ENCODE results near the gene PDZD2. TPM values are rescaled to one million over a fixed set of nuclear protein-coding genes. Genes with fewer than 3 reads are reported as not detected.

The PDZD2 gene
- total RNA-seq, 1 experiment from 2014 or later, result 0.37 TPM

- POLR2A ChIA-PET, result no interaction called here
- TF ChIP-seq SRF (IDR thresholded peaks at IDR 0.05; ENCODE audit: low read depth) (no peak), YY1 (IDR thresholded peaks at IDR 0.05; ENCODE audit: extremely low read depth, insufficient replicate concordance, low read depth, low read length) (no peak), TCF7L2 (IDR thresholded peaks at IDR 0.05; ENCODE audit: borderline replicate concordance, extremely low read depth, insufficient read depth, insufficient read length) (no peak), SIN3A (IDR thresholded peaks at IDR 0.05; ENCODE audit: low read depth) (no peak), MAX (IDR thresholded peaks at IDR 0.05) (no peak), POLR2A (IDR thresholded peaks at IDR 0.05; ENCODE audit: borderline replicate concordance, extremely low read depth, insufficient read depth, insufficient read length) (no peak), CTCF (IDR thresholded peaks at IDR 0.05 in 2 of 3, conservative IDR thresholded peaks at IDR 0.05 in 1 of 3; ENCODE audit: borderline replicate concordance in 1 of 3, insufficient read depth in 1 of 3, low read depth in 2 of 3, low read length in 2 of 3) (no peak), ZFX (IDR thresholded peaks at IDR 0.05) (no peak), CEBPB (IDR thresholded peaks at IDR 0.05; ENCODE audit: low read depth) (no peak), JUND (IDR thresholded peaks at IDR 0.05) (no peak), CBX3 (IDR thresholded peaks at IDR 0.05; ENCODE audit: low read depth) (no peak), SP1 (IDR thresholded peaks at IDR 0.05; ENCODE audit: low read depth) (no peak), POLR2AphosphoS5 (IDR thresholded peaks at IDR 0.05; ENCODE audit: low read depth, low read length) (no peak), ZNF274 (IDR thresholded peaks at IDR 0.05; ENCODE audit: low read depth, low read length) (no peak), EZH2 (IDR thresholded peaks at IDR 0.05) (no peak), RAD21 (IDR thresholded peaks at IDR 0.05; ENCODE audit: low read depth) (no peak), ELF1 (IDR thresholded peaks at IDR 0.05; ENCODE audit: borderline replicate concordance, low read depth) (no peak)
- no peaks in the 10 kb centered on the region for H3K9me2 ChIP-seq (ENCODE audit: insufficient read depth)
- no peaks in the 10 kb centered on the region for H3K9me3 ChIP-seq (ENCODE audit: control insufficient read depth in 1 of 2, insufficient read depth in 1 of 2, low read depth in 1 of 2, low read length in 2 of 2)
- CTCF ChIA-PET, result no interaction called here
- H3K9ac ChIP-seq (ENCODE audit: low read length), result no peak overlapping the region
- DNase-seq (ENCODE audit: low read depth, low spot score) (no peak), ATAC-seq (no peak)
- intact Hi-C loops (cut with micrococcal nuclease), result no loop called here
- no peaks in the 10 kb centered on the region for H4K20me1 ChIP-seq (ENCODE audit: insufficient read depth)
- H3K4me2 ChIP-seq (ENCODE audit: low read length), result no peak overlapping the region
- no peaks in the 10 kb centered on the region for H3K4me1 ChIP-seq (ENCODE audit: control insufficient read depth in 1 of 2, insufficient read depth in 2 of 2, low read length in 2 of 2)
- H3K36me3 ChIP-seq (ENCODE audit: control insufficient read depth in 1 of 2, insufficient read depth in 2 of 2, low read length in 2 of 2), result peaks cover 17 to 18% of the 10 kb centered on the region in 2 experiments; a peak in 3 of 4 replicates
- no peaks in the 10 kb centered on the region for H3K27me3 ChIP-seq (ENCODE audit: insufficient read depth, low read length)
- no peak overlapping the region for H3K4me3 ChIP-seq (replicated peaks in 1 of 2; ENCODE audit: low read depth in 1 of 2, low read length in 2 of 2)
- RAD21 ChIA-PET (ENCODE audit: low non-redundant PET in 1 of 2, low total read pairs in 2 of 2, uncharacterized antibody in 2 of 2, unreplicated experiment in 2 of 2), result no interaction called here
- H3K27ac ChIP-seq (ENCODE audit: low read depth, low read length), result no peak overlapping the region
- H3K79me2 ChIP-seq (ENCODE audit: insufficient read depth, low read length), result no peaks in the 10 kb centered on the region; the same call in 1 of the 2 replicates
- H2AFZ ChIP-seq (ENCODE audit: low read depth, low read length, poor library complexity, severe bottlenecking), result no peak overlapping the region
- BruUV-seq (replicated peaks), result no TSS peak
Observed at GRCh38 chr5:32102254-32102986, 463.5 kb downstream of the PDZD2 start.
